ENCODE data around the gene RHOV.

RHOV gene

GRCh38 chr15:40825661-40826422 lies 48.2 kb downstream of the RHOV start:
- in situ Hi-C loops (cut with HindIII; ENCODE audit: low pct_unique_long_range_greater_than_20kb, low sequenced_read_pairs): no loop called here
- DNase-seq (ENCODE audit: low read depth in 1 of 2, low spot score in 1 of 2): peak in 1 of 2 experiments; percentile 72
- TF ChIP-seq JUND (IDR thresholded peaks at IDR 0.05; ENCODE audit: low read depth): no peak; the same call in 1 of the 2 replicates

- in situ Hi-C loops (cut with HindIII; ENCODE audit: low pct_unique_long_range_greater_than_20kb, low sequenced_read_pairs): no loop called here
- peak in 1 of 2 experiments; percentile 91 for DNase-seq (ENCODE audit: low read depth in 1 of 2, low spot score in 1 of 2)
- TF ChIP-seq JUND (IDR thresholded peaks at IDR 0.05; ENCODE audit: low read depth): peak; percentile 96
Measured at GRCh38 chr15:40823572-40824343, 50.3 kb downstream of the RHOV start.

Measured in T47D (cell line).